SH-SY5Y (cell line): ENCODE measurements around the gene LRRTM1.

Source experiments
- GATA2 ChIP-seq: IDR thresholded peaks from 2 replicates; pipeline ENCODE4 v1.6.1; 2011; ENCODE audit warnings: mild to moderate bottlenecking, low read depth, low read length
- GATA3 ChIP-seq: IDR thresholded peaks from 2 replicates; pipeline ENCODE4 v1.6.1; 2011; ENCODE audit warnings: low read depth, mild to moderate bottlenecking, low read length, moderate library complexity

LRRTM1 gene, protein sequence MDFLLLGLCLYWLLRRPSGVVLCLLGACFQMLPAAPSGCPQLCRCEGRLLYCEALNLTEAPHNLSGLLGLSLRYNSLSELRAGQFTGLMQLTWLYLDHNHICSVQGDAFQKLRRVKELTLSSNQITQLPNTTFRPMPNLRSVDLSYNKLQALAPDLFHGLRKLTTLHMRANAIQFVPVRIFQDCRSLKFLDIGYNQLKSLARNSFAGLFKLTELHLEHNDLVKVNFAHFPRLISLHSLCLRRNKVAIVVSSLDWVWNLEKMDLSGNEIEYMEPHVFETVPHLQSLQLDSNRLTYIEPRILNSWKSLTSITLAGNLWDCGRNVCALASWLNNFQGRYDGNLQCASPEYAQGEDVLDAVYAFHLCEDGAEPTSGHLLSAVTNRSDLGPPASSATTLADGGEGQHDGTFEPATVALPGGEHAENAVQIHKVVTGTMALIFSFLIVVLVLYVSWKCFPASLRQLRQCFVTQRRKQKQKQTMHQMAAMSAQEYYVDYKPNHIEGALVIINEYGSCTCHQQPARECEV

DNA sequence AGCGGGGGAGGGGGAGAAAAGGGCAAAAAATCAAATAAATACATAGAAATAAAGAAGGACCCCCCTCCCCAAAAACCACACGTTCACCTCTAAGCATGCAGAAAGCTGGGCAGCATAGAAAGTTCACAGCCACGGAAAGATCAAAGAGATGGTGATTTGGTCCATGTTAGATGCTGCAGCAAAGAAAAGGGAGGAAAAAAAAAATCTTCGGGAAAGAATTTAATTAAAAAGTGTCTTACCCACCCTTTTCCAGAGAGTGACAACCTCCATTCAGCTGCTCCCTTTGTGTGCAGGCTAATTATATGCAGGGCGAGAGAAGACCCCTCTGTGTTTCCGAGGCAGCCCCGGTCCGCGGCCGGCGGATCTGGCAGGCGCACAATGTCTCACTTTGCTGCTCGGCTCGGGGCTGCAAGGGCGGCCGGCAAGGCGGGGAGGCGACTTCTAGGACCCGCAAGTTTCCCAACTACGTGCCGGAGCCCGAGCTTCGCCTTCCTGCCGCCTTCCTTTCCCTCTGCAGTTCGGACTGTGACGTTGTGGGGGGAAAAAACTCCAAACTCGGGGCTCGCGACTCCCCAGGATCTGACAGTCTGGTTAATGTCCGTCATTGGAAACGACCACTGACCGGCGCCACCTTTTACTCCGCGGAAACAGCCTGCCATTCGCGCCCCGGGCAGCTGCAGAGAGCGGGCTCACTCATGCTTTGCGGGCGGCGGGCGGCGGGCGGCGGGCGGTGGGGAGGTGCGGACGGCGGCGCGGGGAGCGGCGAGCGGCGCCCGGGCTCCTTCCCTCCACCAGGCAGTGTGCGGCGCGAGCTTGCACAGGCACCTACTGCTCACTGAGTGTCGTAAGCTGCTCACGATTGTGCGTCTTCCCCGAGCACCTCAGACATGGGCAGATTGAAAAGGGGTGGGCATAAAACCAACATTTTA lies at the start of gene LRRTM1:
Gene LRRTM1 (minus strand): TSS at position 844 of the 929 bp plus-strand sequence. CDS start 933 bp downstream, outside the sequence.
- TF ChIP-seq GATA3 (no peak), GATA2 (no peak)

DNA sequence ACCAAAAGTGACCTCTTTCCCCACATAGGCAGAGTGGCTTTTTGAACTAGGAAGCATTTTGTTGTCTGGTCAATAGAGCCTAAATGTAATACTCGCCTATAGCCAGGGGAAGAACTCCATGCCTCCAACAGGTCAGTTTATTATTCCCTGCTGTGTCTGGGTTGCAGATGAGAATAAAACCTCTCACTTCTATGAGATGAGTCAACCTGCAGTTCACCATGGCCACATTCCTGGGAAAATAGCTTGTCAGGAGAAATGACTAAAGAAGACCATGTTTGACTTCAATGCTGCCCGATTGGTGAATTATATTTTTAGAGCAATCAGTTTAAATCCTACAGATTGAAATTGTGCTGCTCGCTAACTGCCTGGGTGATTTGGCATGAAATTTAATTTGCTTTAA lies 46.7 kb upstream of the LRRTM1 start:
- TF ChIP-seq GATA3 (no peak), GATA2 (no peak)

DNA sequence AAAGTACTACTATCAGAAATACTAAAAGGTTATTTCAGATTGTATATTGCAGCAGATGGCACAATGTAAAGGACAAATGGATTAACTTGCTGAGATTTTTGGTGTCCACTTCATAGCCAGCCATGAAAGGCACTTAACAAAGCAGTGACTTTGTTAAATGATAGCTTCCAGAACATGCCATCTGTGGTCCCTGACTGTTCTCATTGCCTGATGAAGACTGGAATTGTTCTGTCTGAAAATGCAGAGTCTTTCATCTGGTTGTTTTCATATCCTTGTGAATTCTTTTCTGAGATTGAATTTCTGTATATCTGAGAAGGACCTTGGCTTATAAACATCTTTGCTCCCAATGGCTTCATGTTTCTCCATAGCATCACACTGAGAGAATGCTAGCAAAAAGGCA lies 44.4 kb upstream of the LRRTM1 start:
- TF ChIP-seq GATA3 (no peak), GATA2 (no peak)

DNA sequence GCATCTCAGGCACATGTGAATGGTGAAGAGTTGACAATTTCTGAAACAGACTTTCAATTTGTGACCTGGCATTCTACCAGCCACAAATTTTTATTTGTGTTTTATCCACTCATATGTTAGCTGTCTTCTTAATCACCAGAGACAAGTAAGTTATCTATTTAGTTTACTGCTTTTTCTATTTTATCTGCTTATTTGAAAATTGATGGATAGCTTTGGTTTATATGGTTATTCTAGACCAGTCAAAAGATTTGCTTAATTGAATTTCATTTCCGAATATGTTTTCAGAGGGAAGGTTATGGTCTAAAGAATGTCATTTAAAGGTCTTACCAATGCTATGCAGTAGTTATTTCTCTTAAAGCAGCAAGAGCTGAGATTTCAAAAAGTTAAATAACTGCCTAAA lies 43.5 kb upstream of the LRRTM1 start:
- TF ChIP-seq GATA2 (no peak), GATA3 (no peak)

DNA sequence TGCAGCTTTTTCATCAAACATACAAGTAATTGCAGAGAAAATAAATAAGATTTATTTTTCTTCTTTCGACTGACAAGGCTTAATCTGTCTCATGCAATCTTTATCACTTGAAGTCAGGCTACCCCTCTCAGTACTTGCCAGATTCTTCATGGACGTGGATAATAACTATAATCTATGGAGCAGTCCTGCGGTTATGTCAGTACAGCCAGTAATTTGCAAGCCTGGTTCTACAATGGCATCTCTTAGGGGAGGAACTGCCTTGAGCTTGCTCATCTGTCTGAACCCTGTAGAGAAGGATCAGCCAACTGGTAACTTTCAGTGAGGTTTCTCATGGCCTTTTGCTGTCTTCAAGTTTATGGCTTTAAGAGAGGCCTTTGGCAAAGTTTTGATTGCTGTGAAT lies 35.5 kb upstream of the LRRTM1 start:
- no peak for TF ChIP-seq GATA2
- no peak for TF ChIP-seq GATA3

DNA sequence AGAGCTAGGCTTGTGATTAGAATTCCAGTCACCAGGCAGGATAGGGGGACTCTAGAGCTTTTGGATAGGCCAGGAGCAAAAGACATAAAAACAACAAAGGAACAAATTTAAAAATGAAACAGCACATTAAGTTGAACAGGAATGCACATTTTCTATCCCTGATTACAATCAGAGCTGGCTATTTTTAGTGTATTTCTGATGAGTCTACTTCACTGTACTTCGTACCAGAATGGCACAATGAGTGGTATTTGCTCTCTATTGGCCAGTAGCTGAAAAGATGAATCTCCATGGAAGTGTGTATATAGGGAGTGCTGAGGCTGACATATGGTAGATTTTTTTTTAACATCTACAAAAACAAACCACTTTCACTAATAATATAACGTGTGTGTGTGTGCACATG lies 34.2 kb upstream of the LRRTM1 start:
- TF ChIP-seq GATA2: no peak
- no peak for TF ChIP-seq GATA3

DNA sequence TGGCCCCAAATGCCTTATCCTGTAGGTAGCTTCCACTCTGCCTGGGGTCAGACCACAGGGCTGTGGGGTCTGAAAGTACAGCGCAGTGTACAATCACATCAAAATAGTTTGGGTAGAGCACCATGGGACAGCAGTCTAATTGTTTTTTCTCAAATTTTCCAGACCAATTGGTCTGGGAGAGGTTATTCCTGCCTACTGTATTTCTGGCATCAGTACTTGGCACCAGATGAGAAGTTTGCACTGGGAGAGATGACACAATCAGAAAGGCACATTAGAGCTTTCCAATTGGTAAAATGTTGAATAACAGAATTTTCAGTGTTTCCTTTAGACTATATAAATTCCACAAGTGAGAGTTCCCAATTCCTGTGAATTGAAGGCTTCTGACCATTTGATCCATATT lies 30.9 kb upstream of the LRRTM1 start:
- TF ChIP-seq GATA3 (no peak), GATA2 (no peak)

DNA sequence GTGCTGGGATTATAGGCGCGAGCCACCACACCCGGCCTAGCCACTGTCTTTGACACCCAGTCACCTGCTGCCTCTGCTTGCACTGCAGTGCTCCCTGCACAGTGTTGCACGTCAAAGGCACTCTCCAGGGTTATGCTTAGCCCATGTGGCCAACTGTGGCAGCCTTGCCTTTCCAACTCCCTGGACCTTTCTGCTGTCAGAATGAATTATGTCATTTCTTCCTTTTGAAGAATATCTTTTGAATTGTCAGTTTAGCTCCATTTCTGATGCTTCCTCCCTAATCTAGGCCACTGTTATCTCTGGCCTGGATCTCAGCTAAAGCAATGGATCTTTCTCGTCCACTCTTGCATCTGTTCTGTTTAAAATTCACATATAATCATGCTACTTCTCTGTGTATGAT lies 29.3 kb upstream of the LRRTM1 start:
- TF ChIP-seq GATA3: no peak
- TF ChIP-seq GATA2: peak; percentile 50; the same call in 1 of the 2 replicates

DNA sequence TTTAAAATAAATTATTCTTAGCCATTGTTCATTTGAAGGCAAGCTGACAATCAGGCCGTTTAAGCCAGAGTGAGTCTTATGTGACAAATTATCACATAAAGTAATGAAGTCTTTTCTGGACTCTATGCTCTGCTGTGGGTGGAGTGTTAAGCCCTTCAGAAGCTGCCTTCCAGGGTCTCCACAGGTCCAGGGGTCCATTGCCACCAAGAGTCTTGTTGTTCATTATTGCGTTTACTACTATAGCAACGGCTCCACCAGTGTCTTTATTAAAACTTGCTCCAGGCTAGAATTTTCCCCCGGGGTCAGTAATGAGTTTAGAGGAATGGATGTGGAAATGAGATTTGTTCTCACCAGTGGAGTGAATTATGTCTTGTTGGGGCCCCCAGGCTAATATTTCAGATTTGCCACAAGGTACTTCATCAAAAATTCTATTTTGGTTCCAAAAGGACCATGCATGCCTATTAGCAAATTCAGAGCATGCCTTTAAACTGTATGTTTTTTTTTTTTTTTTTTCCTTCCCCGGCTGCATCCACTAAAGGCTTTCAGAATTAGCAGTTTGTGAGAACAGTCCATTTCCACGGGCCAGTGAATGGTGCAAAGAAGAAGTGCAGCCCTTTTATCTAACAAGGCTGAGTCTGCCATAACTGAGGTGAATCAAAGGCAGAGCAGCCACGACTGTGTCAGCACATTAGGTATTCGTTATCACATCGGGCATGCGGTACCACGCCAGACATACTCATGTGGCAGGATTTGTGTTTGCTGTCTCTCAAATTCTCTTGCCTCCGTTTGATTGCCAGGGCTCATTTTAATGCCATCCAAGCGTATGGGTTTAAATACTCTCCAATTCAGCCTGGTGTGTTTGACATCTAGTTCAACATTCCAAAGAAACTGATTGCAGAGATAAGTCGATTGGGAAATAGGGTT lies 26.2 kb upstream of the LRRTM1 start:
- TF ChIP-seq GATA2: no peak
- TF ChIP-seq GATA3: no peak

DNA sequence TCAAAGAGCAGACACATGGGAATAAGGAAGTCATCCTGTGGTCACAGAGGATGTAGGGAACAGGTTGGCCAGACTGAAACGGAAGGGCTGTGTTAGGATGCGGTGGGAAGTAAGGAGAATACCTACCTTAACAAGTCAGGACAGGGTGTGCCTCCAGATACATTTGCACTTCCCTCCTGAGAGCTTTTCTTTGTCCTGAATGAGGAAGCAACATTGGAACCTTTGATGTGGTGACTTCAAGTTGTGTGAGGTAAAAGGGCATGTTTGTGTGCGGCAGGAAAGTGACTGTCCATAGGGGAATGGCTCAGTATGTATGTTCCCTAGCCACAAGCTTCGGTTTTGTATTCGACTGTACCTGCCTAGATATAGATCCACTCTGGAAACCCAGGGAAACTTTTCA lies 24.9 kb upstream of the LRRTM1 start:
- TF ChIP-seq GATA3 (no peak), GATA2 (no peak)

DNA sequence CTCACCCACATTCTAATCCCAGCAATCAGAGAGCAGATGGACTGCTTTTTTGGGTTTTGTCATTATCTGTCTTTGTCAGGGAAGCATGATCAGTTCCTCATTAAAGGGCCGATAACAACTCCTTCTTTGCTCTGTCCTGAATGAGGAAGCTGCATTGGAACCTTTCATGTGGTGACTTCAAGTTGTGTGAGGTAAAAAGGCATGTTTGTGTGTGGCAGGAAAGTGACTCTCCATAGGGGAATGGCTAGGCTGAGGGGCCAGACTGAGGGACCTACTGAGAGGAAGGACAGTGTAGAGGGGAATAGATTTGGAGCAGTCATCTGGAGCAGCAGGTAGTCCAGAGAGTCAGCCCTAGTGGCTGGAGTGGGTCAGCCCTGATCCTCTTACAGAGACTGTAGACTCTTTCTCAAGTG lies 23.6 kb upstream of the LRRTM1 start:
- TF ChIP-seq GATA3: no peak
- no peak for TF ChIP-seq GATA2

DNA sequence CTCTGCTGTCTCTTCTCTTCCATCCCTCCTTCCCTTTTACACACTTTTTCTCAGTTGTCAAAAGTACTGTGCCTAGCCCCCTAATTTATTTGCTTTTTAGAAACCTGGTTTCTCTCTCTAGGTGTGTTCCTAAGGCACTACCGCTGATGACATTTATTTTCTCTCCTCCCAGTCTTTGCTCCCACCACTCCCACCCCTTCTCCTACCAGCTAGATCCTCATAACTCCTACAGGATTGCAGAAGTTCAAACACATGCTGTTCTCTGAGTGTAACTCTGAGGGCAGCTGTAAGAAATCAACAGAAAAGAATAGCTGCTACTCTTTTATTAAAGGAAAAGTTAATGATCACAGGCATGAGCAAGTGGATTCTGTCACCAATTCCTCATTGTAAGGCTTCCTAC lies 22.3 kb upstream of the LRRTM1 start:
- TF ChIP-seq GATA3 (no peak), GATA2 (no peak)

DNA sequence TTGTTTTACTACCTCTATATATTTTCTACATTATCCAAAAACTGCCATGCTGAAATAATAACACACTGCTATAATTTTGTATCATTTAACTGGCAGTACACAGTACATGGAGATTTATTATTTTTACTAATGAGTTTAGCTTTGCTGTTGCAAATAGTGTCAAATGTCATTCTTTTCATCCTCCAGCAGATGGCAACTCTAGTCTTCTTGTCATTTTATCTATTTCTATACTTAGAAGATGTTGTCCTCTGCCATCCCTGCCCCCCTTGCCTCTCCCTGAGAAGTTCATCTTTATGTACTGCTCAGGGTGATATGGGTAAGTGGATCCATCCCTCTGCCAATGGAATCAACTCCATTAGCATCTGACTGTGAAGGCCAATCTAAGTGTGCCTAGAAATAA lies 21.7 kb upstream of the LRRTM1 start:
- TF ChIP-seq GATA2 (no peak), GATA3 (no peak)

DNA sequence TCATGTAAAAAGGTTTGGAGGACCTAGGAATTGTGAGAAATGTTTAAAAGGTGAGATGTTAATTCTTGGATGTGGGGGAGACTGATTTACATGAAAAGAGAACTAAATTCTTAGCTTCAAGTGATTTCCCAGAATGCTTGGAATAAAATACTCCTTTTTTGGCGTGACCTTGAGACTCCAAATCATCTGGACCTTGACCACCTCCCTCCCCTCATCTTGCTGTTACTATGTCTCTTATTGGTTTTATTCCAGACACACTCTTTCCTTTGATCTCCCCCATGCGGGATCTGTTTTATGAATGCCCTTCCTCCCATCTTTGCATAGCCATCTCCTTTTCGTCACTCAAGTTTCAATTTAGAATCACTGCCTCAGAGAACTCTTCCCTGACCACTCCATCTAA lies 20.0 kb upstream of the LRRTM1 start:
- TF ChIP-seq GATA3 (no peak), GATA2 (no peak)
